Measurements from ENCODE around the gene FYB1.

FYB1 gene

DNA sequence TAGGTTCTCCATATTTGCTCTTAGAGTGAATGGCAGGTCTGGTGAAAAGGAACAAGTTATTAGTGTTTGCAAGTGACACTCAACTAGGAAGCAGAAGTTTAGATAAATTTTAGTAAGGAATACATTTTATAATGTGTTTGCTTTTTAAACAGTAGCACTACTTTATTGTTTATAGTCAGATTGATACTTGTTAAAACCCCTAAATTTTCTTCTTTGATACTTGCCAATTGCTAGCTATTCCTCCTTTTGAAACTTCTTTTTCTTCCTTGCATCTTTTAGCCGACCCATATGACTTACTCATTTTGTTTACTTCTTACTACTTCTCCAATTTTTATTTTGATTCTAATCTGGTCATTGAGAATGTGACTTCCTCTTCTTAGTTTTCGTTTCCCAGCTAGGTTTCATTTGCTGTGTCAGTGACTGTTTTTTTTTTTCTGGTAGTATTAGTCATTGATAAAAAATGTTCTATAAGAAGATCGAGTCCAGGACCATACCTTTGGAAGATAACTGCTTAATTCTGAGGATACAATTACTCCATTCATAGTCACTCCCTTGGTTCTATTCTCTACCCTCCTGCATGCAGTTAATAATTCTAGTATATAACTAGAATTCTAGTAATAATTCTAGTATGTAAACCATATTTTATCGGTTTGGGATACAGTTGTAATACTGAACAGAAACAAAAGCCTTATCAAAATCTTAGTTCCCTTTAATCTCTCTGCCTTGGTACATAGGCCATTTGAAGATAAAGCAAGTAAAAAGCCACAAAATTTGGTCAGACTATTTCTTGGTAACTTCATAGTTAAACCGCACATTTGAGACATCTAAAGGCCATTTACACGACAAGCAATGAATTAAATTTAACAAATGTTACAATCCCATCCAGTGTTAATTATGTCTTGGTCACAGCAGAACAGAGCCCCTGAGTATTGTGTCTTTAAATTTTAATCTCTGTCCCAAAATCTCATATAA, 142.3 kb downstream of the FYB1 start:
- no peak for DNase-seq

DNA sequence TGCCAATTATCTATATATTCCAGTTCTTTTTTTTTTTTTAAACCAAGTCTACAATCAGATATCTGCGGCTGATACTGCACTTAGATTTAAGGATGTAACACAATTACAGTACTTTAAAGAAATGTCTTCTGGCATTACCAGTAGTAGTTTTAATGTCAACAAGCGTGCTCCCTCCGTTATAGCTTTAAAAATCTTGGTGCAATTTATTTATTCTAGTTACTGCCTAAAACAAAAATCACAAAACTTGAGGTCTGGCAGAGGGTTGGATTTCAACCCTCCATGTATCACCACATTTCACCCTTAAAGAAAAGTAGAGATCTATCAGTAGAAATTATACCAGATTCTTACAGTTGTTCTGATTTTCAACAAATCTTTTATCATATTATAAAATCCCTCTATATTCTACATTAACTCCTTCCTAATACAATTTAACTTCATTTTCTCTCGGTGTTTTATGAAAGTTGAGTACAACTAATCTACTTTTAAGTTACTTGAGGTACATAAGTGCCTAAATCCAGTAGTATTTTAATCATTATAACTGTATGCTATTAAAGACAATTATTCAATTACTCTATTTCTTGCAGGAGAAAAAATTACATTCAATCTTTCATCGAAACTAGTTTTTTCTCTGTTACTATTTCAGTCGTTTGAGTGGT, 143.1 kb downstream of the FYB1 start:
- DNase-seq, result no peak

GRCh38 chr5:39074017-39074814, 145.1 kb downstream of the FYB1 start, which contains the start of gene RICTOR:
Gene RICTOR, minus strand, starts transcription at chr5:39074399. Its CDS starts 22 bp downstream, at chr5:39074377.
- peak; percentile 88 for DNase-seq

- DNase-seq, result no peak
Observed at GRCh38 chr5:39073767-39074016, 145.7 kb downstream of the FYB1 start.

DNA sequence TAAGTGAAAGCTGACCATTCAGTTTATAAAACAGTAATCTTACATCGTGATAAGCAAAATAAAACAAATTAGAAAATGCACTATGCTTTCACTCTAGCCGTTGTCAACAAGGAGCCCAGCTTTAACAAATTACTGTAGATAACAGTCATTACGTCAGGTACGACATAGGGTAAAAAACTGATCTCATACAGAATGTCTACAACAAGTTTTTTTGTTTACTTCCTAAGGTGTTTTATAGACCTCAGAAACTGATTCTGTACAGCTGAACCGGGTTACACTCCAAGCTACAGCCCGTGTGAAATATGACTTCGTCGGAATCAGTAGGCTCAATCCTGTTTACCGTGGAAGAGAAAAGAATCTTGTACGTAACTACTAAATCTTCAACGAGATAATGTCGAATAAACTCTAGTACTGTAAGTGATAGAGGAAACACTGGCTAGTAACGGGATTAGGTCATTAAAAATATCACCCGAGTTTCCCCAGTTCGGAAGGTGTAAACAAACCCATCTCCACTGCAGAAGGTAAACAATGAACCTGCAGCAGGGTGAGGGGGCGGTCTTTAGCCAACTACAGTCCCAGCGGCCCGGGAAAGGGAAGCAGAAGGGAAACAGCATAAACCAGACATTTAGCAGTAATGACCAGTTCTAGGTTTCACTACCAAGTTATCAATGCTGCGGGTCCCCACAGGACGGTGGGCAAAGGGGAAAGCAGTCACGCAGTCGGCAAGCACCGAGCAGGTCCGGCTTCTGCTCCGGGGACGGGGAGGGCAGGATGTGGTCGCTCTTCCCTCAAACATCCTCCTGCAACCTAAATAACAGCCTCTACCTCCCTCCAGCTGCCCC, 146.2 kb downstream of the FYB1 start:
- DNase-seq, result peak; percentile 59

- no peak for DNase-seq
Observed at GRCh38 chr5:39068099-39068498, 151.3 kb downstream of the FYB1 start.

DNA sequence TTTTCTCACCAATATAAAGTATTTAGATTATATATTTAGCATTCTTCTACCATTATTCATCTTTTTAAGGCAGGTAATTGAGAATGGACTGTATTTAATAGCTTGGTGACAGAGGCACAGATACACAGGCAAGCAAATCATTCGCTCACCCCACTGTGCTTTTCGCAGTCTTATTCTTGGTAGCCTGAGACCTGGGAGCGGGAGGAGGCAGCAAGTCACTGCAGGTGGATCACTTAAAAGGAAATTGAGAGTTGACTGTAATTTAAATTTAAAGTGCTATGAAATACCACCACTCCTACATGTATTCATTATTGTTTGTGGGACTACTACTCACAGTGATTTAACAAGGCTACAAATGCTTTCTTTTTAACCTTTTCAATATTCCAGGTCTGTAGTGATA, 154.9 kb downstream of the FYB1 start:
- DNase-seq, result no peak

- DNase-seq, result no peak
Observed at GRCh38 chr5:39063037-39063436, 156.3 kb downstream of the FYB1 start.

- DNase-seq, result no peak
Observed at GRCh38 chr5:39062530-39062929, 156.8 kb downstream of the FYB1 start.

GRCh38 chr5:39062104-39062503, 157.3 kb downstream of the FYB1 start:
- DNase-seq, result no peak

DNA sequence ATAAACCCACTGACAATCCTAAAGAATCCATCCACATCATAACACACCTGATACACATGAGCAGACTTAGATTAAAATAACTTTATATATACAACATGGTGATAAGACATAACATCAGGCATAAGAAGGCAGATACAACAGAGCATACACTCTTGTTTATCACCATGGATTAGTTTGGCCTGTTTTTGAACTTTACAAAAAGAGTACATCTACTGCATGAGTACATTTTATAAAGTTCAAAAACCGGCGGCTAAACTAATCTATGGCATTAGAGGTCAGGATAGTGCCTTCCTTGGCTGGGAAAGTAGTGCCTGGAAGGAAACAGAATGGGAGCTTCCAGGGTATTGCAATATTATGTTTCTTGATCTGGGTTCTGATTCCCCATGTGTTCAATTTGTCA, 160.3 kb downstream of the FYB1 start:
- no peak for DNase-seq

DNA sequence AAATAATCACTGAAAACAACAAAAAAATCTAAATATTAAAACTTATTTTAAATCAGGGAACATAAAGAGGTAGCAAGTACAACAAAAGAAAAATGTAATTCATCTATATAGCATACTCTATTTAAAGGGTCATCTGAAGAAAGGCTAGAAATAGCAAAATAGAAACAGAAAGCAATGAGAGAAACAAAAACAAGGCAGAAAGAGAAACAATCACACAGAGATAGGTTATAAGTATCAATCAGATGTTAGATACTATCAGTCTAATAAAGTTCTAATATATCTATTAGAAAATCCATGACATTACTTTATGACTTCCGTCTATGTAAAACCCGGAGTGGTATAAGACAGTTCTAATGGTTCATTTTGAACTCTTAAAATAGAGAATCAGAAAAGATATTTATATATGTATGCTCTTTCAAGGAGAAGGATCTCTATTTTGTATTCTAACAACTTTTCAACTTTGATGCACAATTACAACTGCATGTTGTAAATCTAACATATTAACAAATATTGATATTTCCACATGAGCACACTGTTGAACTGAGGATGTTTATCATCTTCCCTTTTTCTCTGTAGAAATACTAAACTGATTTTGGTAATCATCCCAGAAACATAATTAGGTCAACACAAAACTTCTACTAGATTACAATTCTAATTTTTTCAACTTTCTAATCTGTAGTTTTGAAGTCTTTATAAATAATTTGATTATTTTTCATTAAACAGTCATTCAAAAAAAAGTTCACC, 161.0 kb downstream of the FYB1 start:
- no peak for DNase-seq

- DNase-seq, result no peak
Observed at GRCh38 chr5:39057734-39058133, 161.6 kb downstream of the FYB1 start.

GRCh38 chr5:39055768-39056398, 163.5 kb downstream of the FYB1 start:
- DNase-seq, result no peak

All from NCI-H2171 treated with DMSO at 0.1 percent for 48 hours (cell line).